HG03097 (cell line): ENCODE data around the gene RPL13.

Experiments
- ATAC-seq: cut with Tn5 transposase; IDR thresholded peaks from one replicate; pipeline ENCODE4 v1.9.1; 2021; ENCODE audit not compliant: unreplicated experiment, low FRiP score

RPL13 gene

GRCh38 chr16:89613231-89613953 is 52.9 kb downstream of the RPL13 start, which contains the start of gene DPEP1:
Gene DPEP1 (plus strand): TSS chr16:89613642. CDS start chr16:89630411, 16,769 bp downstream.
- ATAC-seq = no peak

GRCh38 chr16:89613954-89614459 is 53.5 kb downstream of the RPL13 start:
- ATAC-seq = no peak
